Measurements from ENCODE around the gene KRTAP6-3. TPM values are rescaled to one million over a fixed set of nuclear protein-coding genes. Genes with fewer than 3 reads are reported as not detected.

The KRTAP6-3 gene
- total and polyA plus RNA-seq, 8 donors: not detected

- H3K27ac ChIP-seq: no peak overlapping the region
- no peaks in the 10 kb centered on the region for H3K9me3 ChIP-seq
- TF ChIP-seq POLR2AphosphoS5 (IDR thresholded peaks at IDR 0.05) (no peak), POLR2A (IDR thresholded peaks at IDR 0.05) (no peak), EP300 (IDR thresholded peaks at IDR 0.05) (no peak)
- TF ChIP-seq, protein P1, sequence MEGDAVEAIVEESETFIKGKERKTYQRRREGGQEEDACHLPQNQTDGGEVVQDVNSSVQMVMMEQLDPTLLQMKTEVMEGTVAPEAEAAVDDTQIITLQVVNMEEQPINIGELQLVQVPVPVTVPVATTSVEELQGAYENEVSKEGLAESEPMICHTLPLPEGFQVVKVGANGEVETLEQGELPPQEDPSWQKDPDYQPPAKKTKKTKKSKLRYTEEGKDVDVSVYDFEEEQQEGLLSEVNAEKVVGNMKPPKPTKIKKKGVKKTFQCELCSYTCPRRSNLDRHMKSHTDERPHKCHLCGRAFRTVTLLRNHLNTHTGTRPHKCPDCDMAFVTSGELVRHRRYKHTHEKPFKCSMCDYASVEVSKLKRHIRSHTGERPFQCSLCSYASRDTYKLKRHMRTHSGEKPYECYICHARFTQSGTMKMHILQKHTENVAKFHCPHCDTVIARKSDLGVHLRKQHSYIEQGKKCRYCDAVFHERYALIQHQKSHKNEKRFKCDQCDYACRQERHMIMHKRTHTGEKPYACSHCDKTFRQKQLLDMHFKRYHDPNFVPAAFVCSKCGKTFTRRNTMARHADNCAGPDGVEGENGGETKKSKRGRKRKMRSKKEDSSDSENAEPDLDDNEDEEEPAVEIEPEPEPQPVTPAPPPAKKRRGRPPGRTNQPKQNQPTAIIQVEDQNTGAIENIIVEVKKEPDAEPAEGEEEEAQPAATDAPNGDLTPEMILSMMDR (IDR thresholded peaks at IDR 0.05): no peak
- intact Hi-C loops (cut with DNase I; ENCODE audit: low total_unique reads): no loop called here
- H3K36me3 ChIP-seq: no peaks in the 10 kb centered on the region
- no peaks in the 10 kb centered on the region for H3K4me1 ChIP-seq
- H3K27me3 ChIP-seq: no peaks in the 10 kb centered on the region
- H3K4me3 ChIP-seq: no peak overlapping the region
- 29 to 73% (median 50%) methylated on average over 1 of the region's 1 CpG for WGBS, 5 donors
- DNase-seq: peak in 1 of 2 donors; percentile 13
Observed at GRCh38 chr21:30579346-30579745, 12.9 kb upstream of the KRTAP6-3 start.

DNA sequence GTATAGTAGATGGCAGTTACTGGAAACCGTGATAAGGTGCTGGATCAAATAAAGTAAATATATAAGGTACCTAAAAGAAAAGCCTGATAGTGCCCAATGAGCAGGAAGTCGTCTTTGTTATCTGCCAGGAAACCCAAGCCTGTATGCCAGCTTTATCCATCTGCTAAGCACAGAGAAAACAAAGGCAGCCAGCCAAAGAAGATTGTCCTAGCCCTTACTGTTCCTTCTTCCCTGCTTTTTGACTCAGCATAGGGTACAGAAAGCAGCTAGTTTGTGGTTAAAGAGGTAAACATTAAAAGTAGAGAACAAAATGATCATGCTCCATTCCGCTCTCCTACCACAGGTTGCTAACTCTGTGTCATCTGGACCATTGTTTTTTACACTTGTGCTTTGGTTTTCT is 12.1 kb upstream of the KRTAP6-3 start:
- intact Hi-C loops (cut with DNase I; ENCODE audit: low total_unique reads): no loop called here
- Histone ChIP-seq H3K4me1 (no peaks in the 10 kb centered on the region), H3K27ac (no peak overlapping the region), H3K27me3 (no peaks in the 10 kb centered on the region), H3K9me3 (peaks cover 0 to 3% (median 0%) of the 10 kb centered on the region in 4 donors), H3K36me3 (no peaks in the 10 kb centered on the region), H3K4me3 (no peak overlapping the region)
- WGBS, 5 donors: 40 to 53% (median 47%) methylated on average over 3 of the region's 3 CpGs
- TF ChIP-seq, protein P1 (IDR thresholded peaks at IDR 0.05): no peak
- no peak for TF ChIP-seq POLR2AphosphoS5 (IDR thresholded peaks at IDR 0.05)
- TF ChIP-seq EP300 (IDR thresholded peaks at IDR 0.05): no peak
- TF ChIP-seq POLR2A (IDR thresholded peaks at IDR 0.05): no peak
- no peak for DNase-seq

DNA sequence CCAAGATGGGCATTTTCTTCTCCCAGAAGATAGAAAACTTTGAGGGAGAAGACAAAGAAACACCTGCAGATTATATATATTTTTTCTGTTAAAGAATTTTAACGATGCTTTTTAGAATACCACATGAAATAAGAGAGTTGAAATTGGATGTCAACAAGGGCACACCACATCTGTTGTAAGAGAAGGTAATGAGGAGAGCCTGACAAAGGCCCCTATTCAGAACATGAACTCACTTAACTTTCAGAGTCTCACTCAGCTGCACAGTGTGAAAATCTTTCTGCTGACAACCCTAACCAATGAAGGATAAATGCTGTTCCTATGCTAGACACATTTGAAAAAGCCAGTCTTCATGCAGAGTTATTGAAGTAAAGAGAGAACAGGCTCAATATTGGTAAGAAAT is 9.4 kb upstream of the KRTAP6-3 start:
- WGBS, 5 donors: 63 to 85% (median 78%) methylated on average over 1 of the region's 1 CpG
- Histone ChIP-seq H3K36me3 (no peaks in the 10 kb centered on the region), H3K4me1 (no peaks in the 10 kb centered on the region), H3K9me3 (peaks cover 0 to 6% (median 0%) of the 10 kb centered on the region in 4 donors), H3K27me3 (no peaks in the 10 kb centered on the region), H3K27ac (no peak overlapping the region), H3K4me3 (no peak overlapping the region)
- TF ChIP-seq POLR2A (IDR thresholded peaks at IDR 0.05) (no peak), EP300 (IDR thresholded peaks at IDR 0.05) (no peak), POLR2AphosphoS5 (IDR thresholded peaks at IDR 0.05) (no peak)
- TF ChIP-seq, protein P1 (IDR thresholded peaks at IDR 0.05): no peak
- DNase-seq: no peak
- intact Hi-C loops (cut with DNase I; ENCODE audit: low total_unique reads): no loop called here

- TF ChIP-seq, protein P1 (IDR thresholded peaks at IDR 0.05): no peak
- TF ChIP-seq EP300 (IDR thresholded peaks at IDR 0.05) (no peak), POLR2A (IDR thresholded peaks at IDR 0.05) (no peak), POLR2AphosphoS5 (IDR thresholded peaks at IDR 0.05) (no peak)
- H3K36me3 ChIP-seq: no peaks in the 10 kb centered on the region
- intact Hi-C loops (cut with DNase I; ENCODE audit: low total_unique reads): no loop called here
Observed at GRCh38 chr21:30590297-30590696, 1.9 kb upstream of the KRTAP6-3 start, which contains the start of gene KRTAP22-2. KRTAP22-2 (minus strand) TSS chr21:30590397.

More at GRCh38 chr21:30590297-30590696, 1.9 kb upstream of the KRTAP6-3 start, which contains the start of gene KRTAP22-2:
- peaks cover 0 to under 1% (median 0%) of the 10 kb centered on the region in 4 donors for H3K9me3 ChIP-seq
- H3K27me3 ChIP-seq: no peaks in the 10 kb centered on the region
- no peak for DNase-seq
- no peak within 1 kb of the TSS for H3K27ac ChIP-seq
- H3K4me3 ChIP-seq: no peak within 1 kb of the TSS
- H3K4me1 ChIP-seq: no peaks in the 10 kb centered on the region

All from stomach (tissue), 9 donors.